HG03066 (cell line): ENCODE results near the gene IL27RA.
"Not testable (repeated sequence)": the region's sequence is repeated elsewhere in the genome, so short reads cannot be mapped to it uniquely, and the experiment has no call there.

Source experiments
- ATAC-seq: cut with Tn5 transposase; IDR thresholded peaks from one replicate; pipeline ENCODE4 v1.9.1; 2021; ENCODE audit warnings: low read depth; ENCODE audit not compliant: unreplicated experiment

The IL27RA gene

GRCh38 chr19:13998426-13998825, 33.1 kb upstream of the IL27RA start:
- no peak for ATAC-seq

GRCh38 chr19:13999085-13999484, 32.5 kb upstream of the IL27RA start:
- ATAC-seq = no peak

GRCh38 chr19:14000691-14001375, 30.7 kb upstream of the IL27RA start:
- no peak for ATAC-seq

- no peak for ATAC-seq
Observed at GRCh38 chr19:14002571-14003250, 28.9 kb upstream of the IL27RA start.

- no peak for ATAC-seq
Observed at GRCh38 chr19:14003251-14004055, 28.1 kb upstream of the IL27RA start.

- no peak for ATAC-seq
Observed at GRCh38 chr19:14004619-14005348, 26.8 kb upstream of the IL27RA start.

GRCh38 chr19:14005349-14006084, 26.0 kb upstream of the IL27RA start:
- peak; percentile 29 for ATAC-seq

GRCh38 chr19:14006085-14006765, 25.3 kb upstream of the IL27RA start, which contains the start of gene RFX1:
Gene RFX1 (minus strand): TSS chr19:14006320. CDS start chr19:13993843, 12,477 bp downstream.
- ATAC-seq = peak; percentile 69

- peak; percentile 25 for ATAC-seq
Observed at GRCh38 chr19:14006766-14007562, 24.6 kb upstream of the IL27RA start.

GRCh38 chr19:14012378-14012915, 19.1 kb upstream of the IL27RA start:
- no peak for ATAC-seq

GRCh38 chr19:14015524-14016035, 16.0 kb upstream of the IL27RA start:
- peak; percentile 74 for ATAC-seq

GRCh38 chr19:14019100-14019499, 12.5 kb upstream of the IL27RA start:
- no peak for ATAC-seq

- not testable (repeated sequence) for ATAC-seq
Observed at GRCh38 chr19:14019739-14020138, 11.8 kb upstream of the IL27RA start.

GRCh38 chr19:14021474-14021873, 10.1 kb upstream of the IL27RA start:
- no peak for ATAC-seq

GRCh38 chr19:14022469-14022868, 9.1 kb upstream of the IL27RA start:
- no peak for ATAC-seq

- ATAC-seq = no peak
Observed at GRCh38 chr19:14023404-14024235, 7.9 kb upstream of the IL27RA start.

- not testable (repeated sequence) for ATAC-seq
Observed at GRCh38 chr19:14026652-14027192, 4.8 kb upstream of the IL27RA start.
